ENCODE data around the gene SLC13A2. TPM values are rescaled to one million over a fixed set of nuclear protein-coding genes. Genes with fewer than 3 reads are reported as not detected.

SLC13A2 gene
- total RNA-seq, 1 experiment from 2014 or later = not detected

DNA sequence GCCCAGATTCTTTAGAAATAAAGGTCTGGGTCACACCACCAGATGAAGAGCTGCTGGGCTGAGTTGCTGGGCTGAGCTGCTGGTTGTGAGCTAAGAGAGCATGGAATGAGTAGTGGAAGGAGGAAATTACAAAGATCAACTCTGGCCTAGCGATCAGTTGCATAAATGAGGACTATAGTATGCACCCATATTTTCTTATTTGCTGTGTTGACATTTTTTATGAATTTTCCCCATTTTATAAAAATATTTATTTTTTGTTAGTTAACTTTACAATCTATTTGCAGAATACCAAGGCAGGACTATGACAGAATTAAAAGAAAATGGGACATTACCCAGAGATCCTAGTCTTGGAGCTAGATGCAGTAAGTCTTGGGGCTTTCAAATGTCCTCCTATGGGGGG, 23.6 kb upstream of the SLC13A2 start:
- Histone ChIP-seq H2AFZ (ENCODE audit: low read depth, low read length, poor library complexity, severe bottlenecking) (no peak overlapping the region), H3K36me3 (ENCODE audit: control insufficient read depth in 1 of 2, insufficient read depth in 2 of 2, low read length in 2 of 2) (no peaks in the 10 kb centered on the region), H3K4me3 (replicated peaks in 1 of 2; ENCODE audit: low read depth in 1 of 2, low read length in 2 of 2) (no peak overlapping the region), H3K27me3 (ENCODE audit: insufficient read depth, low read length) (no peaks in the 10 kb centered on the region), H3K9me2 (ENCODE audit: insufficient read depth) (no peaks in the 10 kb centered on the region), H3K4me1 (ENCODE audit: control insufficient read depth in 1 of 2, insufficient read depth in 2 of 2, low read length in 2 of 2) (no peaks in the 10 kb centered on the region), H3K27ac (ENCODE audit: low read depth, low read length) (no peak overlapping the region), H3K9ac (ENCODE audit: low read length) (no peak overlapping the region), H3K9me3 (ENCODE audit: control insufficient read depth in 1 of 2, insufficient read depth in 1 of 2, low read depth in 1 of 2, low read length in 2 of 2) (no peaks in the 10 kb centered on the region), H3K79me2 (ENCODE audit: insufficient read depth, low read length) (no peaks in the 10 kb centered on the region), H3K4me2 (ENCODE audit: low read length) (no peak overlapping the region), H4K20me1 (ENCODE audit: insufficient read depth) (no peaks in the 10 kb centered on the region)
- TF ChIP-seq CEBPB (IDR thresholded peaks at IDR 0.05; ENCODE audit: low read depth) = no peak
- TF ChIP-seq JUND (IDR thresholded peaks at IDR 0.05) = no peak
- no peak for TF ChIP-seq POLR2A (IDR thresholded peaks at IDR 0.05; ENCODE audit: borderline replicate concordance, extremely low read depth, insufficient read depth, insufficient read length)
- no peak for TF ChIP-seq FOSL1 (IDR thresholded peaks at IDR 0.05; ENCODE audit: low read depth)
- TF ChIP-seq RAD21 (IDR thresholded peaks at IDR 0.05; ENCODE audit: low read depth) = no peak
- TF ChIP-seq, protein P1, sequence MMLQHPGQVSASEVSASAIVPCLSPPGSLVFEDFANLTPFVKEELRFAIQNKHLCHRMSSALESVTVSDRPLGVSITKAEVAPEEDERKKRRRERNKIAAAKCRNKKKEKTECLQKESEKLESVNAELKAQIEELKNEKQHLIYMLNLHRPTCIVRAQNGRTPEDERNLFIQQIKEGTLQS (IDR thresholded peaks at IDR 0.05) = no peak
- ChIA-PET RAD21 (ENCODE audit: low non-redundant PET in 1 of 2, low total read pairs in 2 of 2, uncharacterized antibody in 2 of 2, unreplicated experiment in 2 of 2) (no interaction called here), POLR2A (no interaction called here), CTCF (no interaction called here)
- ATAC-seq (no peak), DNase-seq (ENCODE audit: low read depth, low spot score) (no peak)
- intact Hi-C loops (cut with micrococcal nuclease) = loop anchor here (10.0 kb wide), 1 partner anchor 75 kb away; the partner anchor contains the start of genes SARM1 and VTN
- no TSS peak for BruUV-seq (replicated peaks)

GRCh38 chr17:28457890-28458289, 15.6 kb upstream of the SLC13A2 start:
- CTCF ChIA-PET = no interaction called here
- BruUV-seq (replicated peaks) = no TSS peak
- no peak for ATAC-seq

More at GRCh38 chr17:28457890-28458289, 15.6 kb upstream of the SLC13A2 start:
- H3K36me3 ChIP-seq (ENCODE audit: control insufficient read depth in 1 of 2, insufficient read depth in 2 of 2, low read length in 2 of 2) = no peaks in the 10 kb centered on the region
- H3K27ac ChIP-seq (ENCODE audit: low read depth, low read length) = no peak overlapping the region
- RAD21 ChIA-PET (ENCODE audit: low non-redundant PET in 1 of 2, low total read pairs in 2 of 2, uncharacterized antibody in 2 of 2, unreplicated experiment in 2 of 2) = no interaction called here
- H4K20me1 ChIP-seq (ENCODE audit: insufficient read depth) = no peaks in the 10 kb centered on the region
- no peaks in the 10 kb centered on the region for H3K79me2 ChIP-seq (ENCODE audit: insufficient read depth, low read length)
- no peak for DNase-seq (ENCODE audit: low read depth, low spot score)
- no peak overlapping the region for H3K9ac ChIP-seq (ENCODE audit: low read length)
- no peaks in the 10 kb centered on the region for H3K9me2 ChIP-seq (ENCODE audit: insufficient read depth)
- no peaks in the 10 kb centered on the region for H3K9me3 ChIP-seq (ENCODE audit: control insufficient read depth in 1 of 2, insufficient read depth in 1 of 2, low read depth in 1 of 2, low read length in 2 of 2)
- POLR2A ChIA-PET = no interaction called here
- H3K4me3 ChIP-seq (replicated peaks in 1 of 2; ENCODE audit: low read depth in 1 of 2, low read length in 2 of 2) = no peak overlapping the region
- intact Hi-C loops (cut with micrococcal nuclease) = no loop called here
- H3K27me3 ChIP-seq (ENCODE audit: insufficient read depth, low read length) = no peaks in the 10 kb centered on the region
- TF ChIP-seq CBX3 (IDR thresholded peaks at IDR 0.05; ENCODE audit: low read depth) (no peak), TCF7L2 (IDR thresholded peaks at IDR 0.05; ENCODE audit: borderline replicate concordance, extremely low read depth, insufficient read depth, insufficient read length) (no peak), SRF (IDR thresholded peaks at IDR 0.05; ENCODE audit: low read depth) (no peak)
- TF ChIP-seq, protein P2, sequence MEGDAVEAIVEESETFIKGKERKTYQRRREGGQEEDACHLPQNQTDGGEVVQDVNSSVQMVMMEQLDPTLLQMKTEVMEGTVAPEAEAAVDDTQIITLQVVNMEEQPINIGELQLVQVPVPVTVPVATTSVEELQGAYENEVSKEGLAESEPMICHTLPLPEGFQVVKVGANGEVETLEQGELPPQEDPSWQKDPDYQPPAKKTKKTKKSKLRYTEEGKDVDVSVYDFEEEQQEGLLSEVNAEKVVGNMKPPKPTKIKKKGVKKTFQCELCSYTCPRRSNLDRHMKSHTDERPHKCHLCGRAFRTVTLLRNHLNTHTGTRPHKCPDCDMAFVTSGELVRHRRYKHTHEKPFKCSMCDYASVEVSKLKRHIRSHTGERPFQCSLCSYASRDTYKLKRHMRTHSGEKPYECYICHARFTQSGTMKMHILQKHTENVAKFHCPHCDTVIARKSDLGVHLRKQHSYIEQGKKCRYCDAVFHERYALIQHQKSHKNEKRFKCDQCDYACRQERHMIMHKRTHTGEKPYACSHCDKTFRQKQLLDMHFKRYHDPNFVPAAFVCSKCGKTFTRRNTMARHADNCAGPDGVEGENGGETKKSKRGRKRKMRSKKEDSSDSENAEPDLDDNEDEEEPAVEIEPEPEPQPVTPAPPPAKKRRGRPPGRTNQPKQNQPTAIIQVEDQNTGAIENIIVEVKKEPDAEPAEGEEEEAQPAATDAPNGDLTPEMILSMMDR (IDR thresholded peaks at IDR 0.05 in 2 of 3, conservative IDR thresholded peaks at IDR 0.05 in 1 of 3; ENCODE audit: borderline replicate concordance in 1 of 3, insufficient read depth in 1 of 3, low read depth in 2 of 3, low read length in 2 of 3) = no peak
- TF ChIP-seq, protein P3, sequence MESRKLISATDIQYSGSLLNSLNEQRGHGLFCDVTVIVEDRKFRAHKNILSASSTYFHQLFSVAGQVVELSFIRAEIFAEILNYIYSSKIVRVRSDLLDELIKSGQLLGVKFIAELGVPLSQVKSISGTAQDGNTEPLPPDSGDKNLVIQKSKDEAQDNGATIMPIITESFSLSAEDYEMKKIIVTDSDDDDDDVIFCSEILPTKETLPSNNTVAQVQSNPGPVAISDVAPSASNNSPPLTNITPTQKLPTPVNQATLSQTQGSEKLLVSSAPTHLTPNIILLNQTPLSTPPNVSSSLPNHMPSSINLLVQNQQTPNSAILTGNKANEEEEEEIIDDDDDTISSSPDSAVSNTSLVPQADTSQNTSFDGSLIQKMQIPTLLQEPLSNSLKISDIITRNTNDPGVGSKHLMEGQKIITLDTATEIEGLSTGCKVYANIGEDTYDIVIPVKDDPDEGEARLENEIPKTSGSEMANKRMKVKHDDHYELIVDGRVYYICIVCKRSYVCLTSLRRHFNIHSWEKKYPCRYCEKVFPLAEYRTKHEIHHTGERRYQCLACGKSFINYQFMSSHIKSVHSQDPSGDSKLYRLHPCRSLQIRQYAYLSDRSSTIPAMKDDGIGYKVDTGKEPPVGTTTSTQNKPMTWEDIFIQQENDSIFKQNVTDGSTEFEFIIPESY (IDR thresholded peaks at IDR 0.05; ENCODE audit: extremely low read depth, insufficient replicate concordance, low read length) = no peak
- no peak overlapping the region for H2AFZ ChIP-seq (ENCODE audit: low read depth, low read length, poor library complexity, severe bottlenecking)
- H3K4me1 ChIP-seq (ENCODE audit: control insufficient read depth in 1 of 2, insufficient read depth in 2 of 2, low read length in 2 of 2) = no peaks in the 10 kb centered on the region
- no peak overlapping the region for H3K4me2 ChIP-seq (ENCODE audit: low read length)

Measured in HCT116 (cell line).